Cardiac muscle cell (in vitro differentiated cells and primary cell): Measurements from ENCODE around the gene ZNF438. TPM values are rescaled to one million over a fixed set of nuclear protein-coding genes. Genes with fewer than 3 reads are reported as not detected.

ENCODE experiments used
- DNase-seq, 2 donors: peaks; one replicate each; pipeline versions ENCODE4 v3.0.0 to v3.0.0-alpha.2; 2010 to 2017; ENCODE audit warnings: low read depth in 1 of 2, low spot score in 1 of 2
- H3K27ac ChIP-seq: fragments of 200-600 bp; sonication (generic); 2 replicates; pipeline ENCODE4 v1.5.1; 2016
- H3K27me3 ChIP-seq: fragments of 200-600 bp; sonication (generic); 2 replicates; pipeline ENCODE4 v1.6.0; 2016; ENCODE audit warnings: control low read depth
- H3K36me3 ChIP-seq: fragments of 200-600 bp; sonication (generic); 2 replicates; pipeline ENCODE4 v1.5.1; 2016; ENCODE audit warnings: control low read depth
- H3K4me1 ChIP-seq: fragments of 200-600 bp; sonication (generic); 2 replicates; pipeline ENCODE4 v1.8.1; 2017; ENCODE audit warnings: low read depth, mild to moderate bottlenecking, mixed run types
- H3K4me3 ChIP-seq: fragments of 200-600 bp; sonication (generic); 2 replicates; pipeline ENCODE4 v1.5.1; 2016; ENCODE audit warnings: mild to moderate bottlenecking
- H3K9me3 ChIP-seq: fragments of 200-600 bp; sonication (generic); 2 replicates; pipeline ENCODE4 v1.5.1; 2017; ENCODE audit warnings: low read depth, mild to moderate bottlenecking, control low read depth
- polyA plus RNA-seq: library from polyadenylated mRNA; unstranded; fragments of >200 nt; fragmentation: Nextera tagmentation; extraction: Ambion mirVana; gene quantifications from 2 replicates; pipeline ENCODE4 v1.2.1, GENCODE V29; 2016
- total RNA-seq: library from RNA; depleted of rRNA; stranded (reverse); fragments of >200 nt; gene quantifications from 2 replicates; pipeline ENCODE4 v1.2.3, GENCODE V29; 2016
- TF ChIP-seq, protein P1 (sequence below): IDR thresholded peaks from 2 replicates; pipeline ENCODE4 v1.5.1; 2012; ENCODE audit warnings: low read depth, mild to moderate bottlenecking, low read length

The ZNF438 gene
- total and polyA plus RNA-seq, 2 experiments from 2014 or later, result 2.9 to 6.0 TPM

DNA sequence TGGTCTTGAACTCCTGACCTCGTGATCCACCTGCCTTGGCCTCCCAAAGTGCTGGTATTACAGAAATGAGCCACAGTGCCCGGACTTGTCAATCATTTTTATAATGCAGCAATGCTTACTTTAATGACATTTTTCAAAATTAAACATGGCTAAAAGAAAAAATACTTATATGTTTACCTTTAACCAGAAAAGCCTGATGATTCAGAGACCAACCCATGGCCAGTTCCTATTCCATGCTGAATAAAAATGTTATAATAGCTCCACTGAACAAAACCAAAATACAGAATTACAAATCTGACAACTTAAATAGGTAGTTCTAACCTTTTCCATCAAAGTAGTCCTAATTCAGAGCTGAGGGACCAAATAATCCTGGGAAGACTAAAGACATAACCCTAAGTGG, 21.6 kb downstream of the ZNF438 start:
- Histone ChIP-seq H3K4me3 (no peak overlapping the region), H3K9me3 (no peaks in the 10 kb centered on the region), H3K27ac (no peak overlapping the region), H3K27me3 (no peaks in the 10 kb centered on the region), H3K36me3 (no peaks in the 10 kb centered on the region), H3K4me1 (no peaks in the 10 kb centered on the region)
- TF ChIP-seq, protein P1, sequence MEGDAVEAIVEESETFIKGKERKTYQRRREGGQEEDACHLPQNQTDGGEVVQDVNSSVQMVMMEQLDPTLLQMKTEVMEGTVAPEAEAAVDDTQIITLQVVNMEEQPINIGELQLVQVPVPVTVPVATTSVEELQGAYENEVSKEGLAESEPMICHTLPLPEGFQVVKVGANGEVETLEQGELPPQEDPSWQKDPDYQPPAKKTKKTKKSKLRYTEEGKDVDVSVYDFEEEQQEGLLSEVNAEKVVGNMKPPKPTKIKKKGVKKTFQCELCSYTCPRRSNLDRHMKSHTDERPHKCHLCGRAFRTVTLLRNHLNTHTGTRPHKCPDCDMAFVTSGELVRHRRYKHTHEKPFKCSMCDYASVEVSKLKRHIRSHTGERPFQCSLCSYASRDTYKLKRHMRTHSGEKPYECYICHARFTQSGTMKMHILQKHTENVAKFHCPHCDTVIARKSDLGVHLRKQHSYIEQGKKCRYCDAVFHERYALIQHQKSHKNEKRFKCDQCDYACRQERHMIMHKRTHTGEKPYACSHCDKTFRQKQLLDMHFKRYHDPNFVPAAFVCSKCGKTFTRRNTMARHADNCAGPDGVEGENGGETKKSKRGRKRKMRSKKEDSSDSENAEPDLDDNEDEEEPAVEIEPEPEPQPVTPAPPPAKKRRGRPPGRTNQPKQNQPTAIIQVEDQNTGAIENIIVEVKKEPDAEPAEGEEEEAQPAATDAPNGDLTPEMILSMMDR, result no peak
- DNase-seq, result no peak

DNA sequence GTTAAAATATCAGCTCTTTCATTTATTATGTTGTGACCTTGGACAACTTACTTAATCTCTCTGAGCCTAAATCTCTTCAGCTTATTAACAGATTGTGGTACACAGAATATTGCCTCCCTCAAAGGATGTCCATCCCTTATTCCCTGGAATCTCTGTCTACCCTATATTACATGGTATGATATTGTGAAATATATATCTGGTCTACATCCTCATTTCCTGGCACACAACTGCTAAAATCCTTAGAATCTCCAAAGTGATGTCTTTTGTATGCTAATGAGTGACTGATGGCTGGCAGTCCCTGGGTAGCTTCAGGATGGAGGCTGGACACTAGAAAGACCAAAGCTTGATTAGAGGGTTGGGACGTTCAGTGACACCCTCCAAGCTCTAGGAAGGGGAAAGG, 25.8 kb downstream of the ZNF438 start:
- no peak for DNase-seq
- TF ChIP-seq, protein P1, result no peak
- H3K27me3 ChIP-seq, result no peaks in the 10 kb centered on the region
- no peak overlapping the region for H3K4me3 ChIP-seq
- no peaks in the 10 kb centered on the region for H3K36me3 ChIP-seq
- H3K4me1 ChIP-seq, result no peaks in the 10 kb centered on the region
- no peaks in the 10 kb centered on the region for H3K9me3 ChIP-seq
- H3K27ac ChIP-seq, result no peak overlapping the region

DNA sequence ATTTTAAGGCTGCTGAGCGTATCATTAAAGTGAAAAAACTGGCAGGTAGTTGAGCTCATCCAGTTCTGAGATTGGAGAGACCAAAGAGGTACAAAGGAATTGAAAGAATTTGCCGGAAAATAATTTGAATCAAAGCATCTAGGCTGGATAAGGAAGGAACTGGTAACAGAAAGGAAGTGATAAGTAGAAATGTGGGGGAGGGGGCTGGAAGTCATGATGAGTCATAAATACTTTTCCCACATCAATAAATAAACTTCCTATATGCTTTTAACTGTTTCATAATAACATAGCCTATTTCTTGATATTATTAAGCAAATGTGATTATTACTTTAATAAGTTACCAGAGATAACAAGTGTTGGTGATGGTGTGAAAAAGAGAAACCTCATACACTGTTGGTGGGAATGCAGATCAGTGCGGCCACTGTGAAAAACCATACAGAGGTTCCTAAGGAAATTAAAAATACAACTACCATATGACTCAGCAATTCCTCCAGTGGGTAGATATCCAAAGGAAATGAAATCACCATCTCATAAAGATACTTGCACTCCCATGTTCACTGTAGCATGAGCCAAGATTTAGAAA, 27.0 kb downstream of the ZNF438 start:
- H3K9me3 ChIP-seq, result no peaks in the 10 kb centered on the region
- no peak overlapping the region for H3K4me3 ChIP-seq
- H3K27me3 ChIP-seq, result no peaks in the 10 kb centered on the region
- no peak overlapping the region for H3K27ac ChIP-seq
- peak in 1 of 2 donors; percentile 90 for DNase-seq
- TF ChIP-seq, protein P1, result no peak
- H3K36me3 ChIP-seq, result no peaks in the 10 kb centered on the region
- no peaks in the 10 kb centered on the region for H3K4me1 ChIP-seq

DNA sequence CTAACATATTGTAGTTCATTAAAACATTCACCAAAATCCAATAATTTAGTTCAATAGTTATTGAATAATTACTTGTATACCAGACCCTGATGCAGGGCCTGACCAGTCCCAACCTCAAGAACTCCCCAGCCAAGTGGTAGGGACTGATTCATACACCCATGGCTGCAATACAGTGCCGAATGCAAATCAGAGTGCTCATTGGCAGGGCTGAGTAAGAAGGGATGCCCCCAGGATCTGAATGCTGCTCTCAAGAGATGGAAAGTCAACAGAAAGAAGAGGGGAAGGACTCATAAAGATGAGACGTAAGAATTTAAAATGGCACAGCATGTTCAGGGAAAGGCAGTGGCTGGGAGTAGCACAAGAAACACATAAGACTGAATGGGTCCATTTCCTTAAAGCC, 29.9 kb downstream of the ZNF438 start:
- no peaks in the 10 kb centered on the region for H3K4me1 ChIP-seq
- DNase-seq, result no peak

DNA sequence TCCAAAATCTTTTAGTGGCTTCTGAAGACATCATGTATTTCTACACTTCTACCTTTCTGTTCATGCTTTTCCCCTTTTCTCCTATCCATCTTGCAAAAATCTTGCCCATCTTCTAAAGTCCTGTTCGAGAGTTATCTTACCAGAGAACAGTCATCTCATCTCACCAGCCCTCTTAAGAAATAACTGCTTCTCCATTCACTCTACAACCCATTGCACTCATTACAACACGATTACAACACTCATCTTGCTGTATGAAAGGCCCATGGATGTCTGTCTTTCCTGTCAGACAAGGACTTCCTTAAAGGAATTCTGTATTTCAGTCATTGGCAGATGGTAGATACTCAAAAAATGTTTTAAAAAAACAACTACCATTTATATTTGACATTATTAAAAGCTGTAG, 30.8 kb downstream of the ZNF438 start:
- H3K36me3 ChIP-seq, result no peaks in the 10 kb centered on the region
- no peak overlapping the region for H3K4me3 ChIP-seq
- DNase-seq, result peak in 1 of 2 donors; percentile 75
- TF ChIP-seq, protein P1, result no peak
- H3K27ac ChIP-seq, result no peak overlapping the region
- no peaks in the 10 kb centered on the region for H3K9me3 ChIP-seq
- H3K27me3 ChIP-seq, result no peaks in the 10 kb centered on the region
- H3K4me1 ChIP-seq, result no peaks in the 10 kb centered on the region

More for the DNA sequence above, 29.9 kb downstream of the ZNF438 start:
- H3K9me3 ChIP-seq, result no peaks in the 10 kb centered on the region
- no peak overlapping the region for H3K27ac ChIP-seq
- H3K4me3 ChIP-seq, result no peak overlapping the region
- no peaks in the 10 kb centered on the region for H3K36me3 ChIP-seq
- no peaks in the 10 kb centered on the region for H3K27me3 ChIP-seq
- TF ChIP-seq, protein P1, result no peak
